GM12874 (cell line): Measurements from ENCODE around the gene H1-8.

Source experiments
- CTCF ChIP-seq: IDR thresholded peaks from 2 replicates; pipeline ENCODE4 v1.5.1; 2011; ENCODE audit warnings: low read depth, mild to moderate bottlenecking, control low read depth, low read length, moderate library complexity; ENCODE audit not compliant: insufficient read depth

Gene H1-8

GRCh38 chr3:129530251-129530791 is 12.7 kb upstream of the H1-8 start:
- TF ChIP-seq CTCF: no peak

GRCh38 chr3:129530821-129531220 is 12.2 kb upstream of the H1-8 start:
- no peak for TF ChIP-seq CTCF

GRCh38 chr3:129531699-129532098 is 11.3 kb upstream of the H1-8 start:
- no peak for TF ChIP-seq CTCF

- TF ChIP-seq CTCF: no peak
Observed at GRCh38 chr3:129532261-129532660, 10.7 kb upstream of the H1-8 start.

- no peak for TF ChIP-seq CTCF
Observed at GRCh38 chr3:129533406-129533805, 9.6 kb upstream of the H1-8 start.

- TF ChIP-seq CTCF: no peak
Observed at GRCh38 chr3:129534428-129535027, 8.4 kb upstream of the H1-8 start.

GRCh38 chr3:129535075-129535474 is 7.9 kb upstream of the H1-8 start:
- TF ChIP-seq CTCF: no peak

GRCh38 chr3:129536374-129536667 is 6.7 kb upstream of the H1-8 start:
- TF ChIP-seq CTCF: no peak
